Suprapubic skin (tissue), 3 donors: ENCODE results near the gene METAP2.

Experiments used
- CTCF ChIP-seq, 2 donors: fragments of 200-600 bp in 1 of 2; fragments of 450-650 bp in 1 of 2; sonication (generic) in 1 of 2; IDR thresholded peaks; one replicate each; pipeline ENCODE4 v1.5.1; 2016 to 2019; ENCODE audit warnings: antibody characterized with exemption in 2 of 2, mild to moderate bottlenecking in 1 of 2, moderate library complexity in 1 of 2
- EP300 ChIP-seq: sonication (generic); formaldehyde crosslinking; IDR thresholded peaks from one replicate; pipeline ENCODE4 v1.6.1; 2017; ENCODE audit warnings: antibody characterized with exemption
- POLR2A ChIP-seq, 2 donors: fragments of 450-650 bp; IDR thresholded peaks; one replicate each; pipeline ENCODE4 v1.6.1; 2017; ENCODE audit warnings: antibody characterized with exemption in 2 of 2, mild to moderate bottlenecking in 2 of 2, moderate library complexity in 2 of 2

GRCh38 chr12:95548539-95549391, 74.8 kb downstream of the METAP2 start:
- TF ChIP-seq CTCF (IDR thresholded peaks at IDR 0.05) (no peak), POLR2A (IDR thresholded peaks at IDR 0.05) (peak in 1 of 2 donors; percentile 54), EP300 (no peak)
